Peyer's patch (tissue), 4 donors: ENCODE data around the gene MUC5AC.

ENCODE experiments used
- CTCF ChIP-seq, 6 experiments: fragments of 450-650 bp in 4 of 6; fragments of 200-600 bp in 2 of 6; sonication (generic) in 1 of 6; IDR thresholded peaks; one replicate each; pipeline ENCODE4 v1.5.1; 2017 to 2019; ENCODE audit warnings: antibody characterized with exemption in 6 of 6, mild to moderate bottlenecking in 3 of 6, moderate library complexity in 1 of 6
- POLR2A ChIP-seq, 2 donors: fragments of 450-650 bp; IDR thresholded peaks; one replicate each; pipeline ENCODE4 v1.5.1; 2017; ENCODE audit warnings: antibody characterized with exemption in 2 of 2, mild to moderate bottlenecking in 2 of 2, moderate library complexity in 2 of 2

- TF ChIP-seq POLR2A (IDR thresholded peaks at IDR 0.05) (no peak), CTCF (IDR thresholded peaks at IDR 0.05) (no peak)
These were observed 6.4 kb downstream of the MUC5AC start for GRCh38 chr11:1163911-1164735.
